ENCODE results near the gene DPAGT1.
"Not testable (repeated sequence)": the region's sequence is repeated elsewhere in the genome, so short reads cannot be mapped to it uniquely, and the experiment has no call there.

Gene DPAGT1

GRCh38 chr11:119092880-119093842, 8.5 kb downstream of the DPAGT1 start:
- no peak for DNase-seq

GRCh38 chr11:119091966-119092879, 9.4 kb downstream of the DPAGT1 start:
- no peak for DNase-seq

- no peak for DNase-seq
These were observed 10.5 kb downstream of the DPAGT1 start for GRCh38 chr11:119091178-119091577.

GRCh38 chr11:119089319-119089718, 12.3 kb downstream of the DPAGT1 start:
- no peak for DNase-seq

- DNase-seq = no peak
These were observed 13.2 kb downstream of the DPAGT1 start for GRCh38 chr11:119088406-119088805.

- no peak for DNase-seq
These were observed 13.9 kb downstream of the DPAGT1 start for GRCh38 chr11:119087747-119088241.

GRCh38 chr11:119087123-119087522, 14.5 kb downstream of the DPAGT1 start:
- DNase-seq = no peak

GRCh38 chr11:119085437-119085847, 16.2 kb downstream of the DPAGT1 start:
- DNase-seq = no peak

- peak; percentile 72 for DNase-seq
These were observed 16.8 kb downstream of the DPAGT1 start, which contains the start of gene HMBS for GRCh38 chr11:119084663-119085436. Gene HMBS, plus strand, starts transcription at chr11:119084881. Its CDS starts 153 bp downstream, at chr11:119085034.

- DNase-seq = no peak
These were observed 19.9 kb downstream of the DPAGT1 start for GRCh38 chr11:119081682-119082260.

GRCh38 chr11:119078675-119079420, 22.8 kb downstream of the DPAGT1 start:
- DNase-seq = no peak

- no peak for DNase-seq
These were observed 23.8 kb downstream of the DPAGT1 start for GRCh38 chr11:119077839-119078238.

GRCh38 chr11:119067371-119068222, 34.1 kb downstream of the DPAGT1 start, which contains the start of gene VPS11:
Gene VPS11, plus strand, starts transcription at chr11:119067818. Its CDS starts 6 bp downstream, at chr11:119067824.
- peak; percentile 94 for DNase-seq

GRCh38 chr11:119065369-119065768, 36.3 kb downstream of the DPAGT1 start:
- DNase-seq = no peak

GRCh38 chr11:119062779-119063178, 38.9 kb downstream of the DPAGT1 start:
- DNase-seq = no peak

- no peak for DNase-seq
These were observed 40.4 kb downstream of the DPAGT1 start for GRCh38 chr11:119061256-119061655.

- not testable (repeated sequence) for DNase-seq
These were observed 42.5 kb downstream of the DPAGT1 start for GRCh38 chr11:119059128-119059527.

GRCh38 chr11:119057000-119057769, 44.5 kb downstream of the DPAGT1 start, which contains the start of gene HYOU1:
Gene HYOU1, minus strand, starts transcription at chr11:119057205. Its CDS starts 1,045 bp downstream, at chr11:119056160.
- peak; percentile 96 for DNase-seq

- no peak for DNase-seq
These were observed 45.1 kb downstream of the DPAGT1 start for GRCh38 chr11:119056421-119056999.
